SK-N-SH (cell line): ENCODE data around the gene SMIM10. TPM values are rescaled to one million over a fixed set of nuclear protein-coding genes. Genes with fewer than 3 reads are reported as not detected.
"Not testable (repeated sequence)": the region's sequence is repeated elsewhere in the genome, so short reads cannot be mapped to it uniquely, and the experiment has no call there.

ENCODE experiments used
- CTCF ChIA-PET: fragments of 300-600, 350-600 bp; formaldehyde crosslinking; extraction: SDS; loops from one replicate; lab custom pipeline; 2021; lab: Yijun Ruan, JAX
- POLR2A ChIA-PET: fragments of 350-600 bp; sonication (Branson Sonifier 250); formaldehyde crosslinking; extraction: SDS; loops from one replicate; lab custom pipeline; 2020; ENCODE audit warnings: antibody characterized with exemption, inconsistent platforms; lab: Yijun Ruan, JAX
- DNase-seq: peaks from one replicate; pipeline ENCODE4 v3.0.0; 2012
- H2AFZ ChIP-seq: fragments of 200-600 bp; sonication (generic); 2 replicates; pipeline ENCODE4 v1.8.1; 2016; ENCODE audit warnings: antibody characterized with exemption, mild to moderate bottlenecking, low read depth
- H3F3A ChIP-seq: fragments of 200-600 bp; sonication (generic); replicated peaks from 2 replicates; pipeline ENCODE3; 2016; ENCODE audit warnings: antibody characterized with exemption, mild to moderate bottlenecking; ENCODE audit not compliant: insufficient read depth
- H3K27ac ChIP-seq, 2 experiments: fragments of 200-500 bp in 1 of 2; fragments of 200-600 bp in 1 of 2; sonication (Bioruptor generic) in 1 of 2; sonication (generic), shearing (Covaris generic) in 1 of 2; 2 replicates each; pipeline versions ENCODE4 v1.5.1 to v1.6.1; 2014 to 2016; ENCODE audit warnings: low read depth in 2 of 2, inconsistent platforms in 1 of 2, low read length in 1 of 2, mild to moderate bottlenecking in 1 of 2, mixed read lengths in 1 of 2
- H3K27me3 ChIP-seq: fragments of 200-600 bp; sonication (generic), shearing (Covaris generic); 2 replicates; pipeline ENCODE4 v1.6.1; 2016; ENCODE audit warnings: mixed run types; ENCODE audit not compliant: insufficient read depth
- H3K36me3 ChIP-seq, 2 experiments: fragments of 200-500 bp in 1 of 2; fragments of 200-600 bp in 1 of 2; sonication (Bioruptor generic) in 1 of 2; sonication (generic) in 1 of 2; replicated peaks in 1 of 2; 2 replicates each; pipeline versions ENCODE3 to v1.5.1; 2014 to 2016; ENCODE audit warnings: low read length in 1 of 2, mild to moderate bottlenecking in 1 of 2; ENCODE audit not compliant: insufficient read depth in 2 of 2, control insufficient read depth in 1 of 2
- H3K4me1 ChIP-seq, 2 experiments: fragments of 200-500 bp in 1 of 2; fragments of 200-600 bp in 1 of 2; sonication (Bioruptor generic) in 1 of 2; sonication (generic), shearing (Covaris generic) in 1 of 2; 2 replicates each; pipeline versions ENCODE4 v1.5.1 to v1.6.1; 2014 to 2016; ENCODE audit warnings: low read depth in 1 of 2, low read length in 1 of 2, mixed run types in 1 of 2; ENCODE audit not compliant: insufficient read depth in 2 of 2, control insufficient read depth in 1 of 2
- H3K4me2 ChIP-seq: fragments of 200-600 bp; sonication (generic), shearing (Covaris generic); 2 replicates; pipeline ENCODE4 v1.6.1; 2017; ENCODE audit warnings: mixed run types
- H3K4me3 ChIP-seq, 2 experiments: fragments of 200-500 bp in 1 of 2; fragments of 200-600 bp in 1 of 2; sonication (Bioruptor generic) in 1 of 2; sonication (generic), shearing (Covaris generic) in 1 of 2; 2 replicates each; pipeline versions ENCODE4 v1.5.1 to v1.8.1; 2014 to 2016; ENCODE audit warnings: low read depth in 2 of 2, inconsistent platforms in 1 of 2, low read length in 1 of 2, mild to moderate bottlenecking in 1 of 2, mixed read lengths in 1 of 2, moderate library complexity in 1 of 2
- H3K79me2 ChIP-seq: fragments of 200-600 bp; sonication (generic); 2 replicates; pipeline ENCODE4 v1.8.1; 2017; ENCODE audit warnings: mild to moderate bottlenecking; ENCODE audit not compliant: insufficient read depth
- H3K9ac ChIP-seq: fragments of 200-600 bp; sonication (generic); 2 replicates; pipeline ENCODE4 v1.6.1; 2017; ENCODE audit warnings: mixed run types
- H3K9me2 ChIP-seq: fragments of 200-600 bp; sonication (generic); 2 replicates; pipeline ENCODE4 v1.6.1; 2017; ENCODE audit warnings: mixed run types
- H3K9me3 ChIP-seq: fragments of 200-600 bp; sonication (generic); 2 replicates; pipeline ENCODE4 v1.6.1; 2017; ENCODE audit warnings: mixed run types, mild to moderate bottlenecking, moderate library complexity
- H4K20me1 ChIP-seq: fragments of 200-600 bp; sonication (generic); 2 replicates; pipeline ENCODE4 v1.6.1; 2017; ENCODE audit warnings: mild to moderate bottlenecking, mixed run types; ENCODE audit not compliant: insufficient read depth
- MXI1 ChIP-seq: IDR thresholded peaks from 2 replicates; pipeline ENCODE4 v1.6.1; 2012; ENCODE audit warnings: mild to moderate bottlenecking, low read depth, low read length, improper control_type of control experiment
- NRF1 ChIP-seq: IDR thresholded peaks from 2 replicates; pipeline ENCODE4 v1.6.1; 2012; ENCODE audit warnings: low read depth, mild to moderate bottlenecking, low read length
- RFX5 ChIP-seq: IDR thresholded peaks from 2 replicates; pipeline ENCODE4 v1.6.1; 2012; ENCODE audit warnings: mild to moderate bottlenecking, improper control_type of control experiment, low read length
- RXRA ChIP-seq: IDR thresholded peaks from 2 replicates; pipeline ENCODE4 v1.4.0; 2012; ENCODE audit warnings: low read depth, mild to moderate bottlenecking, borderline replicate concordance
- SMC3 ChIP-seq: IDR thresholded peaks from 2 replicates; pipeline ENCODE4 v1.6.1; 2012; ENCODE audit warnings: low read depth, low read length, improper control_type of control experiment
- ZBTB33 ChIP-seq: IDR thresholded peaks from 2 replicates; pipeline ENCODE4 v1.4.0; 2012; ENCODE audit warnings: low read depth, borderline replicate concordance
- WGBS: methylation state at CpG from one replicate; pipeline ENCODE4 v1.1.6; 2017; ENCODE audit warnings: low lambda C conversion rate; 5-methylcytosine and 5-hydroxymethylcytosine counted together
- polyA plus RNA-seq, 3 experiments: library from polyadenylated mRNA; depleted of rRNA; stranded (reverse); fragments of >200 nt; gene quantifications; 2 replicates each; pipeline ENCODE4 v1.2.3, GENCODE V29; 2012

Gene SMIM10
- polyA plus RNA-seq, 1 of the 3 experiments (the other 2 are of a cell fraction), result 3.2 TPM

- Histone ChIP-seq H3K36me3 (no peaks in the 10 kb centered on the region), H3K4me2 (no peak overlapping the region), H4K20me1 (no peaks in the 10 kb centered on the region), H3K9ac (no peak overlapping the region), H3K4me3 (no peak overlapping the region), H3K9me2 (no peaks in the 10 kb centered on the region), H3F3A (peaks cover 4% of the 10 kb centered on the region), H3K79me2 (peaks cover 5% of the 10 kb centered on the region; the same call in 1 of the 2 replicates), H3K9me3 (no peaks in the 10 kb centered on the region), H3K4me1 (peaks cover 0 to 2% of the 10 kb centered on the region in 2 experiments; a peak in 2 of 4 replicates), H2AFZ (no peak overlapping the region), H3K27me3 (no peaks in the 10 kb centered on the region), H3K27ac (no peak overlapping the region)
- TF ChIP-seq RXRA (no peak), SMC3 (no peak), NRF1 (no peak), ZBTB33 (no peak), RFX5 (no peak), MXI1 (no peak)
- DNase-seq, result no peak
- ChIA-PET POLR2A (no interaction called here), CTCF (no interaction called here)
- WGBS, result 29% methylated on average over 9 of the region's 9 CpGs
These were observed 33.7 kb downstream of the SMIM10 start for GRCh38 chrX:135024526-135024925.

GRCh38 chrX:135030207-135030963 lies 39.6 kb downstream of the SMIM10 start:
- H3K9me2 ChIP-seq, POLR2A ChIA-PET, H3K4me1 ChIP-seq, H3K9me3 ChIP-seq, H3K9ac ChIP-seq, H3K27ac ChIP-seq, H3K4me2 ChIP-seq, H3K27me3 ChIP-seq, H2AFZ ChIP-seq, H3K4me3 ChIP-seq, H3F3A ChIP-seq, CTCF ChIA-PET, DNase-seq: not testable (repeated sequence)
- H3K79me2 ChIP-seq, result peaks cover 13% of the 10 kb centered on the region
- peaks cover 16% of the 10 kb centered on the region for H4K20me1 ChIP-seq
- peaks cover 11 to 14% of the 10 kb centered on the region in 2 experiments for H3K36me3 ChIP-seq
- WGBS, result 50% methylated on average over 9 of the region's 9 CpGs

- H3K9me2 ChIP-seq, H3K4me3 ChIP-seq, CTCF ChIA-PET, H3K79me2 ChIP-seq, H3K27me3 ChIP-seq, H3K9ac ChIP-seq, H3K27ac ChIP-seq, H4K20me1 ChIP-seq, POLR2A ChIA-PET, H2AFZ ChIP-seq, H3K4me2 ChIP-seq, H3F3A ChIP-seq, H3K4me1 ChIP-seq, DNase-seq, H3K9me3 ChIP-seq: not testable (repeated sequence)
- H3K36me3 ChIP-seq, result peaks cover 0 to 11% of the 10 kb centered on the region in 2 experiments
- 48% methylated on average over 3 of the region's 3 CpGs for WGBS
These were observed 50.6 kb downstream of the SMIM10 start for GRCh38 chrX:135041149-135042123.

Other genes with a start within 250 kb of the SMIM10 start
- 43.6 and 54.5 TPM in 2 replicates for gene PABIR2, start 193.8 kb upstream of the SMIM10 start, polyA plus RNA-seq (2012; rRNA removed)
- 7.5 and 12.1 TPM in 2 replicates for gene MOSPD1, start 75.7 kb upstream of the SMIM10 start, polyA plus RNA-seq (2012; rRNA removed)
- gene RTL8B, start 31.6 kb downstream of the SMIM10 start, polyA plus RNA-seq (2012; rRNA removed), result 11.4 and 17.7 TPM in 2 replicates
- gene RTL8C, start 41.4 kb downstream of the SMIM10 start, polyA plus RNA-seq (2012; rRNA removed), result 142 and 181 TPM in 2 replicates
- 78.5 and 109 TPM in 2 replicates for gene RTL8A, start 61.1 kb downstream of the SMIM10 start, polyA plus RNA-seq (2012; rRNA removed)
- gene SMIM10L2B, start 107.7 kb downstream of the SMIM10 start, polyA plus RNA-seq (2012; rRNA removed), result 0.12 and 0.13 TPM in 2 replicates
- gene ETDB, start 129.5 kb downstream of the SMIM10 start, polyA plus RNA-seq (2012; rRNA removed), result not detected in 2 replicates
- 1.5 and 1.9 TPM in 2 replicates for gene CT55, start 180.4 kb downstream of the SMIM10 start, polyA plus RNA-seq (2012; rRNA removed)